Measurements from ENCODE around the gene XXYLT1.

DNA sequence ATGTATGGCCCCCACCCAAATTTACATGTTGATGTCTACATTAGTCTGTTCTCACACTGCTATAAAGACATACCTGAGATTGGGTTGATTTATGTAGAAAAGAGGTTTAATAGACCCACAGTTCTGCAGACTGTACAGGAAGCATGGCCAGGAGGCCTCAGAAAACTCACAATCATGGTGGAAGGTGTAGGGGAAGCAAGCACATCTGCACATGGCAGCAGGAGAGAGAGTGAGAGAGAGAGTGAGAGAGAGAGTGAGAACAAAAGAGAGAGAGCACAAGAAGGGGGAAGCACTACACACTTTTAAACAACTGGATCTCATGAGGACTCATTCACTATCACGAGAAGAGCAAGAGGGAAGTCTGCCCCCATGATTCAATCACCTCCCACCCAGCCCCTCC lies 130.5 kb downstream of the XXYLT1 start:
- no peak for TF ChIP-seq EZH2phosphoT487 (conservative IDR thresholded peaks at IDR 0.05; ENCODE audit: low read length)
- TF ChIP-seq, protein P1, sequence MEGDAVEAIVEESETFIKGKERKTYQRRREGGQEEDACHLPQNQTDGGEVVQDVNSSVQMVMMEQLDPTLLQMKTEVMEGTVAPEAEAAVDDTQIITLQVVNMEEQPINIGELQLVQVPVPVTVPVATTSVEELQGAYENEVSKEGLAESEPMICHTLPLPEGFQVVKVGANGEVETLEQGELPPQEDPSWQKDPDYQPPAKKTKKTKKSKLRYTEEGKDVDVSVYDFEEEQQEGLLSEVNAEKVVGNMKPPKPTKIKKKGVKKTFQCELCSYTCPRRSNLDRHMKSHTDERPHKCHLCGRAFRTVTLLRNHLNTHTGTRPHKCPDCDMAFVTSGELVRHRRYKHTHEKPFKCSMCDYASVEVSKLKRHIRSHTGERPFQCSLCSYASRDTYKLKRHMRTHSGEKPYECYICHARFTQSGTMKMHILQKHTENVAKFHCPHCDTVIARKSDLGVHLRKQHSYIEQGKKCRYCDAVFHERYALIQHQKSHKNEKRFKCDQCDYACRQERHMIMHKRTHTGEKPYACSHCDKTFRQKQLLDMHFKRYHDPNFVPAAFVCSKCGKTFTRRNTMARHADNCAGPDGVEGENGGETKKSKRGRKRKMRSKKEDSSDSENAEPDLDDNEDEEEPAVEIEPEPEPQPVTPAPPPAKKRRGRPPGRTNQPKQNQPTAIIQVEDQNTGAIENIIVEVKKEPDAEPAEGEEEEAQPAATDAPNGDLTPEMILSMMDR (IDR thresholded peaks at IDR 0.05; ENCODE audit: insufficient read depth, low read length, poor library complexity, severe bottlenecking): no peak

All from SU-DHL-6 (cell line).